Activated naive CD4-positive, alpha-beta T cell treated with anti-CD3 and anti-CD28 coated beads, Interleukin-2, amount 50 U/mL, for 24 hours (primary cell): Measurements from ENCODE around the gene LCN15.

Source experiments
- H3K27ac Mint-ChIP-seq: one replicate; pipeline ENCODE4 v1.8.0; 2021; ENCODE audit warnings: mild to moderate bottlenecking, mixed read lengths
- H3K27me3 Mint-ChIP-seq: one replicate; pipeline ENCODE4 v1.8.0; 2021; ENCODE audit warnings: mixed read lengths
- H3K36me3 Mint-ChIP-seq: one replicate; pipeline ENCODE4 v1.8.0; 2021; ENCODE audit warnings: mixed read lengths
- H3K4me1 Mint-ChIP-seq: one replicate; pipeline ENCODE4 v1.8.0; 2021; ENCODE audit warnings: mixed read lengths
- H3K4me3 Mint-ChIP-seq: one replicate; pipeline ENCODE4 v1.8.0; 2021; ENCODE audit warnings: mild to moderate bottlenecking, mixed read lengths
- H3K9me3 Mint-ChIP-seq: one replicate; pipeline ENCODE4 v1.8.0; 2021; ENCODE audit warnings: mixed read lengths

The LCN15 gene

GRCh38 chr9:136729144-136729543 is 35.2 kb downstream of the LCN15 start:
- Mint-ChIP-seq H3K4me3 (peak overlapping the region; percentile 64), H3K9me3 (no peaks in the 10 kb centered on the region), H3K27me3 (no peaks in the 10 kb centered on the region), H3K27ac (peak overlapping the region; percentile 51), H3K4me1 (peaks cover 24% of the 10 kb centered on the region), H3K36me3 (peaks cover 9% of the 10 kb centered on the region)

- H3K27ac Mint-ChIP-seq: no peak overlapping the region
- peaks cover 12% of the 10 kb centered on the region for H3K36me3 Mint-ChIP-seq
- no peaks in the 10 kb centered on the region for H3K27me3 Mint-ChIP-seq
- H3K9me3 Mint-ChIP-seq: no peaks in the 10 kb centered on the region
- peak overlapping the region; percentile 60 for H3K4me3 Mint-ChIP-seq
- H3K4me1 Mint-ChIP-seq: peaks cover 27% of the 10 kb centered on the region
These were observed 35.7 kb downstream of the LCN15 start for GRCh38 chr9:136728548-136729123.

- Mint-ChIP-seq H3K4me1 (peaks cover 27% of the 10 kb centered on the region), H3K27me3 (no peaks in the 10 kb centered on the region), H3K27ac (no peak overlapping the region), H3K9me3 (no peaks in the 10 kb centered on the region), H3K36me3 (peaks cover 12% of the 10 kb centered on the region), H3K4me3 (peak overlapping the region; percentile 49)
These were observed 36.2 kb downstream of the LCN15 start for GRCh38 chr9:136728080-136728547.

GRCh38 chr9:136726631-136727191 is 37.6 kb downstream of the LCN15 start:
- H3K9me3 Mint-ChIP-seq: no peaks in the 10 kb centered on the region
- H3K36me3 Mint-ChIP-seq: peaks cover 12% of the 10 kb centered on the region
- H3K4me3 Mint-ChIP-seq: peak overlapping the region; percentile 100
- peaks cover 20% of the 10 kb centered on the region for H3K4me1 Mint-ChIP-seq
- no peaks in the 10 kb centered on the region for H3K27me3 Mint-ChIP-seq
- H3K27ac Mint-ChIP-seq: peak overlapping the region; percentile 100

- Mint-ChIP-seq H3K4me3 (peak overlapping the region; percentile 100), H3K9me3 (no peaks in the 10 kb centered on the region), H3K27me3 (no peaks in the 10 kb centered on the region), H3K4me1 (peaks cover 20% of the 10 kb centered on the region), H3K27ac (peak overlapping the region; percentile 100), H3K36me3 (peaks cover 12% of the 10 kb centered on the region)
These were observed 38.2 kb downstream of the LCN15 start for GRCh38 chr9:136726118-136726517.

- Mint-ChIP-seq H3K27me3 (no peaks in the 10 kb centered on the region), H3K36me3 (peaks cover 12% of the 10 kb centered on the region), H3K27ac (peak overlapping the region; percentile 70), H3K4me1 (peaks cover 20% of the 10 kb centered on the region), H3K9me3 (no peaks in the 10 kb centered on the region), H3K4me3 (peak overlapping the region; percentile 100)
These were observed 38.7 kb downstream of the LCN15 start for GRCh38 chr9:136725612-136726011.

- peak overlapping the region; percentile 36 for H3K4me3 Mint-ChIP-seq
- no peak overlapping the region for H3K27ac Mint-ChIP-seq
- H3K9me3 Mint-ChIP-seq: no peaks in the 10 kb centered on the region
- no peaks in the 10 kb centered on the region for H3K27me3 Mint-ChIP-seq
- H3K36me3 Mint-ChIP-seq: peaks cover 12% of the 10 kb centered on the region
- H3K4me1 Mint-ChIP-seq: peaks cover 20% of the 10 kb centered on the region
These were observed 39.5 kb downstream of the LCN15 start for GRCh38 chr9:136724772-136725171.

- Mint-ChIP-seq H3K4me3 (no peak overlapping the region), H3K36me3 (peaks cover 12% of the 10 kb centered on the region), H3K27ac (peak overlapping the region; percentile 81), H3K9me3 (no peaks in the 10 kb centered on the region), H3K4me1 (peaks cover 20% of the 10 kb centered on the region), H3K27me3 (no peaks in the 10 kb centered on the region)
These were observed 40.3 kb downstream of the LCN15 start for GRCh38 chr9:136723989-136724388.

- H3K4me3 Mint-ChIP-seq: peak overlapping the region; percentile 53
These were observed 40.8 kb downstream of the LCN15 start for GRCh38 chr9:136723362-136723976.

GRCh38 chr9:136722969-136723356 is 41.4 kb downstream of the LCN15 start:
- Mint-ChIP-seq H3K27ac (peak overlapping the region; percentile 35), H3K27me3 (no peaks in the 10 kb centered on the region), H3K4me3 (no peak overlapping the region), H3K36me3 (peaks cover 12% of the 10 kb centered on the region), H3K9me3 (no peaks in the 10 kb centered on the region), H3K4me1 (peaks cover 20% of the 10 kb centered on the region)

More at GRCh38 chr9:136723362-136723976, 40.8 kb downstream of the LCN15 start:
- H3K4me1 Mint-ChIP-seq: peaks cover 20% of the 10 kb centered on the region
- H3K9me3 Mint-ChIP-seq: no peaks in the 10 kb centered on the region
- peak overlapping the region; percentile 55 for H3K27ac Mint-ChIP-seq
- no peaks in the 10 kb centered on the region for H3K27me3 Mint-ChIP-seq
- H3K36me3 Mint-ChIP-seq: peaks cover 12% of the 10 kb centered on the region

GRCh38 chr9:136722093-136722968 is 42.0 kb downstream of the LCN15 start:
- H3K36me3 Mint-ChIP-seq: peaks cover 12% of the 10 kb centered on the region
- no peak overlapping the region for H3K4me3 Mint-ChIP-seq
- H3K27ac Mint-ChIP-seq: no peak overlapping the region
- no peaks in the 10 kb centered on the region for H3K27me3 Mint-ChIP-seq
- H3K4me1 Mint-ChIP-seq: peaks cover 20% of the 10 kb centered on the region
- no peaks in the 10 kb centered on the region for H3K9me3 Mint-ChIP-seq

GRCh38 chr9:136721339-136722092 is 42.8 kb downstream of the LCN15 start:
- no peaks in the 10 kb centered on the region for H3K27me3 Mint-ChIP-seq
- peaks cover 15% of the 10 kb centered on the region for H3K4me1 Mint-ChIP-seq
- peaks cover 7% of the 10 kb centered on the region for H3K36me3 Mint-ChIP-seq
- H3K9me3 Mint-ChIP-seq: no peaks in the 10 kb centered on the region
- H3K4me3 Mint-ChIP-seq: no peak overlapping the region
- H3K27ac Mint-ChIP-seq: no peak overlapping the region

- Mint-ChIP-seq H3K4me3 (no peak overlapping the region), H3K4me1 (peaks cover 13% of the 10 kb centered on the region), H3K36me3 (peaks cover 5% of the 10 kb centered on the region), H3K9me3 (no peaks in the 10 kb centered on the region), H3K27ac (no peak overlapping the region), H3K27me3 (no peaks in the 10 kb centered on the region)
These were observed 43.4 kb downstream of the LCN15 start for GRCh38 chr9:136720898-136721338.

- Mint-ChIP-seq H3K27ac (no peak overlapping the region), H3K27me3 (no peaks in the 10 kb centered on the region), H3K9me3 (no peaks in the 10 kb centered on the region), H3K36me3 (peaks cover 5% of the 10 kb centered on the region), H3K4me1 (peaks cover 9% of the 10 kb centered on the region), H3K4me3 (no peak overlapping the region)
These were observed 43.9 kb downstream of the LCN15 start for GRCh38 chr9:136720251-136720897.
